Head of caudate nucleus (tissue), 42 donors: ENCODE measurements around the gene EYA4.
A peak's percentile ranks its signal among the peaks of the same experiment; 100 is the strongest.

Experiments used
- DNase-seq, 42 donors: peaks; one replicate each; pipeline versions ENCODE4 v3.0.0 to v3.0.0-alpha.2; 2020 to 2021; ENCODE audit warnings: mixed read lengths in 7 of 42
- intact Hi-C: fragments of 100-400 bp; cut with DNase I; formaldehyde crosslinking; loops from one replicate; pipeline ENCODE4 v1.15.0; 2022

EYA4 gene

DNA sequence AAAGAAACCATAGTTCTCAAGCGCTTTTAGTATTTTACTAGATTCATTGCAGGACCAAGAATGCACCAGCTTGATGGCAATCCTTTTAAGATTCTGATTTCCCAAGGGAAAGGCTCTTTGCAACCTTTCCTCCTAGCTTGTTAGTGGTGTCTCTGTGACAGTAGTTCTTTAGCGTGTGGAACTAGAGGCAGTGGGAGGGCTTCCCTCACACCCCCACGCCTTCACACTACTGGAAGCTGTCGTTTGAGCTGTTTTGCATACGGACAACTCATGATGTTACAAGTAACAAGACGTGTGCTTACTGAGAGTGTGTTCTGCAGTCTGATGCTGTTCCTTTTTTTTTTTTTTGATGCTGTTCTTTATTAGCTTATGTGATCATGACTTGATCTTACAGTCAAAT lies 34.1 kb downstream of the EYA4 start:
- DNase-seq = no peak
- intact Hi-C loops = no loop called here

- no peak for DNase-seq
- intact Hi-C loops = no loop called here
Observed at GRCh38 chr6:133277228-133277899, 36.2 kb downstream of the EYA4 start.

- no peak for DNase-seq
- intact Hi-C loops = no loop called here
Observed at GRCh38 chr6:133277900-133278545, 36.9 kb downstream of the EYA4 start.

DNA sequence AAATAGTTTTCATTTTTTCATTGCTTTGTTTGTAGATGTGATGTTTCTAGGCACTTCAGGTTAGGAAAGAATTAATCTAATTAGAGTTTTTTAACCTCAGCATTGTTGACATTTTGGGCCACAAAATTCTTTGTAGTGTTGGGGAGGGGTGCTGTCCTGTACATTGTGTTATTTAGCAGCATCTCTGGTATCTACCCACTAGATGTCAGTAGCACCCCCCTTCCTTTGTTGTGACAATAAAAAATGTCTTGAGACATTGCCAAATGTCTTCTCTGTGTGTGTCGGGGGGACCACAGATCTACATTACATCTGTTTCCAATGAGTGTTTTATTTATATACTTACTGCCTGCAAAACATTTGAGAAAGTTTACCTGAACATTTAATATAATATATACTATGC lies 45.6 kb downstream of the EYA4 start:
- intact Hi-C loops = no loop called here
- peak in 2 of 42 donors; percentile 28 to 45 for DNase-seq

DNA sequence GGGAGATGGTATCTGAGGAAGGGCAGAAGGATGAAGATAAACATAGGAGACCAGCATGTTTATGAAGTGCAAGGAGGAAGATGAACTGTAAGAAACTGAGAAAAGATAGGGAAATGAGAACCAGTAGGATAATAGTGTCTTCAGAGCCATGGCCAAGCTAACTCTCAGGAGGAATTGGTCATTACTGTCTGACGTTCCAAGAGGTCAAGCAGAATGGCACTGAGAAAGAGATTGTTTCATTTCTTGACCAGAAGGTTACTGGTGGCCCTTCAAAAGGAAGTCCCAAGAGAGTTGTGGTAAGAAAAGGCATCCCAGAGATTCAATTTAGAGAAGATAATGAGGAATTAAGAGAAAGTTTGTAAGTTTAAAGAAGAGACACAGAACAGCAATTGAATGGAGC lies 47.5 kb downstream of the EYA4 start:
- DNase-seq = no peak
- intact Hi-C loops = no loop called here

DNA sequence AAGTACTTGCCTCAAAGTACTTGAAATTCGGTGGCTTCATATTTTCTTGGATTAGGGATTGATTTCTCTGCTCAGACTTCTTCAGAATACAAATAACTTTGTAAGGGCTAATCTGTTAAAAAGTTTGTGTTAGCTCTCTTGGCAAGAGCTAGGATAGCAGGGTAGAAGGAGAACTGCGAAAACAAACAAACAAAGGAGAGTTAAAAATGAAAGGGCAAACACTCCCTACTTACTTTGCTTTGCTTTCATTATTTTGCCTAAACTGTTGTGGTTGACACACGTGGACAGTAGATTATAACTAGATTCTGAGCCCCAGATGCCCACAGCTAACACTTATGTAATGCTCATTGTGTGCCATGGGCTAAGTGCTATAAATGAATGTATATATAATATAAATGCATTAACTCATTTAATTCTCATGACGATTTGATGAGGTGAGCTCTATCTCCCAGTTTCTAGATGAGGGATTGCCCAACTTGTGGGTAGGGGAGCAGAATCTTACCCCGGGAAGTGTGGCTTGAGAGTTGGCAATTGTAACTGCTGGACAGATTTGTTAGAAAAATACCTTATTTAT lies 48.7 kb downstream of the EYA4 start:
- DNase-seq = no peak
- intact Hi-C loops = no loop called here

- intact Hi-C loops = no loop called here
- DNase-seq = no peak
Observed at GRCh38 chr6:133290930-133291329, 49.8 kb downstream of the EYA4 start.

DNA sequence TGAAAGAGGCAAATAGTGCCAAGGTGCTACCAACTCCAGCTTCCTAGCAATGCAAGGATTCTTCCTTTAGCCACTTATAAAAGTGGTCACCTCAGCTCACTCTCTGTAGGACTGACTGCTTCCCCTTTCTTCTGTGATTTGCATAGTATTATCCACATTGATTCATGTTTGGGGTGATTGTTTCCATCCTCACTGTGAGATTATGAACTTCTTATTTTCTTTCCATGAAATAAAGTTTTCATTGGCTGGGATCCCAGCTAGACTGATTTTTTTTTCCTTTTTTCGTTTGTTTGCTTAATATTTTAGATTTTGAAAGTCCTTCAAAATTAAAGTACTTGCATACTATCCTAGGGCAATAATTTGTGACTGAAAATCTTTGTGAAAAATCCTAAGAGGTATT lies 50.5 kb downstream of the EYA4 start:
- intact Hi-C loops = no loop called here
- no peak for DNase-seq

- intact Hi-C loops = no loop called here
- DNase-seq = no peak
Observed at GRCh38 chr6:133297657-133298056, 56.5 kb downstream of the EYA4 start.

DNA sequence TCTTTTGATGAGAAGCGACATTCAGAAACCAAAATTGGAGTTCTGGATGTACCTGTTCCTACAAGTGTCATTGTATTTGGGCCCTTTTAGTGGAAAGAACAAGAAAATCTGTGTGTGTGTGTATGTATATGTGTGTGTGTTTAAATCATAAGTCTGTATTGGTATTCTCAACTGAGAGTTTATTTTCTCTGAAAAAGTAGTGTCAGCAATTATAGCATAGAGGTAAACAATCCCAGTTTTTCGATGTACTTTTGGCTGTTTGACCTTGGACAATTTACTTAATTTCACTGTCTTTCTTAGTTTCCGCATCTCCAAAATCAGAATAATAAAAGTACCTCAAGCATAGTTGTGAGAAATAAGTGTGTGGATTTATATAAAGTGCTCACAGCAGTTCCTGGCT lies 57.2 kb downstream of the EYA4 start:
- intact Hi-C loops = no loop called here
- DNase-seq = no peak

DNA sequence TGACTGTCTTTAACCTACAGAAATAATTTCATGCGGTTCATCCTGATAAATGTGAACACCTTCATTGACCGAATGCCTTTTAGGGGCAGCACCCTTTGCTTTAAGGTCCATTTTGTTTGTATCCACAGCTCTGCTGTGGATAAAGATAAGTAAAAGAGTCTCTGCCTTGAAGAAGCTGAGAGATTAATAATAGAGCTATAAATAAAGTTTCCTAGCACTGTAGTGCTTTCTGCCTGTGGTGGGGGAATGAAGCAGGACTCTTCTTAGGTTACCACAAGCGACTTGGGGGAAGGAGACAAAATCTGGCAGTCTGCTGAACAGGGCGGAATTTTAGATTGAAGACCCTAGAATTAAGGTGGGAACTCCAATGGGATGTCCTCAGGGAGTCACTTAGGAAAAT lies 57.6 kb downstream of the EYA4 start:
- intact Hi-C loops = no loop called here
- no peak for DNase-seq

DNA sequence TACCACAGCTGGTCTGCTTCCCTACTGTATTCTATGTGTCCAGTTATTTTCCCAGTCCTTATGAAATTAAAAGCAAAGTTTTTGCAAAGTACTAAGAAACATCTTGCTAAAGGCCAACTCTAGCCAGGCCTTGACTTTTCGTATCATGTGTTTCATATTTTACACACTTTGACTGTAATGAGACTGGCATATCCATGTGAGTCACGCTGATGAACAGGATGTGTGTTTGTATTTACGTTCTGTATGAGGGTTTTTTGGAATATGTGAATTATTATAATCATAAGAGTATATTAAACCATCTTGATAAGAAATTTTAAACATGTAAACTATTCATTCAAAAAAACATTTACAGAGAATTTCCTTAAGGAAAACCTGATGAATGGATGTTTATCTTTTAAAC lies 59.7 kb downstream of the EYA4 start:
- intact Hi-C loops = no loop called here

GRCh38 chr6:133301835-133302234 lies 60.7 kb downstream of the EYA4 start:
- intact Hi-C loops = no loop called here
- no peak for DNase-seq

More for the DNA sequence above, 59.7 kb downstream of the EYA4 start:
- no peak for DNase-seq

DNA sequence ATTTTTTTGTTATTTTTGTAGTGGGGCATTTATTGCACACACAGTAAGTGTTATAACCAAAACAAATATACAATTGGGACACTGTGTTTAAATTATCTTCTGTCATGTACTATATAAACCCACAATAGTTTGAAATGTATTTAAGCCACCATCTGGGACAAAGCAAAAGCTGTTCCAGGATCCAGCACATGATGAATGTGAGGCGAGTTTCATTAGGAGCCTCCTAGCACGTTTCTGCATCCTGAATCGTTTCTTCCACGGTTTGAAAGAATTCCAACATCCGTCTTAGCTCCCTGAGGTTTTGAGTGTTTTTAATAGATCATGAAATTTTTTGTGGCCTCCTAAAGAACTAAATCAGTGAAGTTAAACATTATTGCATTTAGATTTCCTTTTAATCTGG lies 65.8 kb downstream of the EYA4 start:
- no peak for DNase-seq
- intact Hi-C loops = no loop called here

GRCh38 chr6:133309579-133309978 lies 68.4 kb downstream of the EYA4 start:
- intact Hi-C loops = no loop called here

GRCh38 chr6:133312006-133312405 lies 70.8 kb downstream of the EYA4 start:
- intact Hi-C loops = no loop called here
- peak in 1 of 42 donors; percentile 8 for DNase-seq

More at GRCh38 chr6:133309579-133309978, 68.4 kb downstream of the EYA4 start:
- no peak for DNase-seq

- no peak for DNase-seq
- intact Hi-C loops = no loop called here
Observed at GRCh38 chr6:133313068-133313467, 71.9 kb downstream of the EYA4 start.

- intact Hi-C loops = no loop called here
- DNase-seq = peak in 5 of 42 donors; percentile 1 to 27 (median 9)
Observed at GRCh38 chr6:133314947-133315346, 73.8 kb downstream of the EYA4 start.

DNA sequence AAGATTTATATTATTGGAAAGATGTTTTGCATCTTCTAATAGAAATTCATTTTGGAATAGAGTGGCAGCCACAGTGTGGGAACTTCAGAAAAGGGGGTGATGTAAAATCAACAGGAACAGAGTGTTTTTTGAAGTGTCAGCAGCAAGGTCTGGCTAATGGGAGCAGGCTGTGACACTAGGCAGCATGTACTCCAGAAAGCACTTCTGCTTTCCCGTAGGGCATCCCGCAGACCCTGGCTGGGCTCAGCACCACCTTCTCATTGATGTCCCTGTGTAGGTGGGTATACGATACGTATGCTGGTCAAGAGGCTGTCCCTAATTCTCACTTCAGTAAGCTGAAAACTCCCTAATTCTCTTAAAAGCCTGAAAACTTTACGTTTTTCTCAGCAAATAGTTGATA lies 74.7 kb downstream of the EYA4 start:
- intact Hi-C loops = no loop called here
- DNase-seq = peak in 4 of 42 donors; percentile 3 to 11 (median 4)

- DNase-seq = no peak
- intact Hi-C loops = no loop called here
Observed at GRCh38 chr6:133317704-133318103, 76.5 kb downstream of the EYA4 start.

- DNase-seq = no peak
Observed at GRCh38 chr6:133326584-133326983, 85.4 kb downstream of the EYA4 start.

More at GRCh38 chr6:133326584-133326983, 85.4 kb downstream of the EYA4 start:
- intact Hi-C loops = no loop called here
